Loucy (cell line): ENCODE data around the gene LRRTM4.

Source experiments
- H2AFZ ChIP-seq: fragments of 200-600 bp; sonication (generic); 2 replicates; pipeline ENCODE4 v1.6.0; 2016; ENCODE audit warnings: antibody characterized with exemption, mild to moderate bottlenecking, low read length, moderate library complexity
- H3F3A ChIP-seq: fragments of 200-600 bp; 2 replicates; pipeline ENCODE4 v1.6.0; 2016; ENCODE audit warnings: antibody characterized with exemption, low read depth, mild to moderate bottlenecking
- H3K27me3 ChIP-seq: fragments of 200-600 bp; sonication (generic); 2 replicates; pipeline ENCODE4 v1.6.1; 2014; ENCODE audit warnings: low read length, mild to moderate bottlenecking; ENCODE audit not compliant: insufficient read depth, poor library complexity, severe bottlenecking
- H3K36me3 ChIP-seq: fragments of 200-600 bp; sonication (generic); 2 replicates; pipeline ENCODE4 v1.6.1; 2016; ENCODE audit warnings: low read length; ENCODE audit not compliant: insufficient read depth
- H3K4me1 ChIP-seq: fragments of 200-600 bp; sonication (generic); 2 replicates; pipeline ENCODE4 v1.5.1; 2014; ENCODE audit warnings: low read length, mild to moderate bottlenecking; ENCODE audit not compliant: insufficient read depth, poor library complexity, severe bottlenecking
- H3K4me2 ChIP-seq: fragments of 200-600 bp; sonication (generic); 2 replicates; pipeline ENCODE4 v1.6.0; 2014; ENCODE audit warnings: antibody characterized with exemption, low read length, low read depth, mild to moderate bottlenecking; ENCODE audit not compliant: poor library complexity, severe bottlenecking
- H3K4me3 ChIP-seq: fragments of 200-600 bp; sonication (generic); 2 replicates; pipeline ENCODE4 v1.5.1; 2014; ENCODE audit warnings: low read length, mild to moderate bottlenecking, mixed read lengths; ENCODE audit not compliant: poor library complexity, severe bottlenecking
- H3K79me2 ChIP-seq: fragments of 200-600 bp; sonication (generic); 2 replicates; pipeline ENCODE4 v1.6.1; 2014; ENCODE audit warnings: low read length; ENCODE audit not compliant: insufficient read depth
- H3K9ac ChIP-seq: fragments of 200-600 bp; sonication (generic); 2 replicates; pipeline ENCODE4 v1.6.0; 2014; ENCODE audit warnings: mild to moderate bottlenecking, low read depth, low read length, moderate library complexity; ENCODE audit not compliant: poor library complexity, severe bottlenecking
- H3K9me2 ChIP-seq: fragments of 200-600 bp; sonication (generic); replicated peaks from 2 replicates; pipeline ENCODE4 v1.6.1; 2016; ENCODE audit warnings: low read depth, low read length, mixed read lengths
- H3K9me3 ChIP-seq: fragments of 200-600 bp; sonication (generic); 2 replicates; pipeline ENCODE4 v1.6.1; 2014; ENCODE audit warnings: mild to moderate bottlenecking, antibody characterized with exemption, low read length, low read depth; ENCODE audit not compliant: insufficient read depth
- H4K20me1 ChIP-seq: fragments of 200-600 bp; sonication (generic); 2 replicates; pipeline ENCODE4 v1.6.0; 2014; ENCODE audit warnings: antibody characterized with exemption, low read length, mild to moderate bottlenecking; ENCODE audit not compliant: insufficient read depth, poor library complexity, severe bottlenecking
- EZH2phosphoT487 ChIP-seq: fragments of 200-600 bp; IDR thresholded peaks from 2 replicates; pipeline ENCODE4 v1.6.1; 2018; ENCODE audit warnings: antibody characterized with exemption, mild to moderate bottlenecking, moderate library complexity, borderline replicate concordance
- TF ChIP-seq, protein P1 (sequence below): fragments of 200-600 bp; sonication (generic); conservative IDR thresholded peaks from 2 replicates; pipeline ENCODE4 v1.5.1; 2014; ENCODE audit warnings: mild to moderate bottlenecking, antibody characterized with exemption, low read length

Gene LRRTM4

DNA sequence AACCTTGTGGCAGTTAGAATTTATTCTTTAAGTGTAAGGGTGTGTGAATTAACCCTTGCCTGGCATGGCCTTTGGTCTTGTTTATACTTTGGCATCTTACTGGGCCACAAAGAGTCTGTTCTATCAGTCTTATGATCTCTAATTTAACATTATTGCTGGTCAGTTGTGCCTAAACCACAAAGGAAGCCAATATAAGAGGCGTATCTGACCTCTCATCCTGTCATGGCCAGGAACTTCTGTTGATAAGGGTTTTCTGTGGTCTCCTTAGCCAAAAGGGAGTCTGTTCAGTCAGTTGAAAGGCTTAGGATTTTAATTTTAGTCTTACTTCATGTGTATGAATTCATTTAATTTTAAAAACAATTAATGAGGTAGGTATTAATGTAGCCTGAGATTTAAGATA, 127.2 kb downstream of the LRRTM4 start:
- Histone ChIP-seq H3K4me3 (no peak overlapping the region), H3K36me3 (no peaks in the 10 kb centered on the region), H3K27me3 (no peaks in the 10 kb centered on the region), H3F3A (no peaks in the 10 kb centered on the region), H4K20me1 (no peaks in the 10 kb centered on the region), H2AFZ (no peak overlapping the region), H3K4me1 (no peaks in the 10 kb centered on the region), H3K9ac (no peak overlapping the region), H3K9me3 (no peaks in the 10 kb centered on the region; the same call in 1 of the 2 replicates), H3K9me2 (no peaks in the 10 kb centered on the region), H3K4me2 (no peak overlapping the region), H3K79me2 (no peaks in the 10 kb centered on the region)
- TF ChIP-seq EZH2phosphoT487, result no peak
- TF ChIP-seq, protein P1, sequence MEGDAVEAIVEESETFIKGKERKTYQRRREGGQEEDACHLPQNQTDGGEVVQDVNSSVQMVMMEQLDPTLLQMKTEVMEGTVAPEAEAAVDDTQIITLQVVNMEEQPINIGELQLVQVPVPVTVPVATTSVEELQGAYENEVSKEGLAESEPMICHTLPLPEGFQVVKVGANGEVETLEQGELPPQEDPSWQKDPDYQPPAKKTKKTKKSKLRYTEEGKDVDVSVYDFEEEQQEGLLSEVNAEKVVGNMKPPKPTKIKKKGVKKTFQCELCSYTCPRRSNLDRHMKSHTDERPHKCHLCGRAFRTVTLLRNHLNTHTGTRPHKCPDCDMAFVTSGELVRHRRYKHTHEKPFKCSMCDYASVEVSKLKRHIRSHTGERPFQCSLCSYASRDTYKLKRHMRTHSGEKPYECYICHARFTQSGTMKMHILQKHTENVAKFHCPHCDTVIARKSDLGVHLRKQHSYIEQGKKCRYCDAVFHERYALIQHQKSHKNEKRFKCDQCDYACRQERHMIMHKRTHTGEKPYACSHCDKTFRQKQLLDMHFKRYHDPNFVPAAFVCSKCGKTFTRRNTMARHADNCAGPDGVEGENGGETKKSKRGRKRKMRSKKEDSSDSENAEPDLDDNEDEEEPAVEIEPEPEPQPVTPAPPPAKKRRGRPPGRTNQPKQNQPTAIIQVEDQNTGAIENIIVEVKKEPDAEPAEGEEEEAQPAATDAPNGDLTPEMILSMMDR, result no peak

DNA sequence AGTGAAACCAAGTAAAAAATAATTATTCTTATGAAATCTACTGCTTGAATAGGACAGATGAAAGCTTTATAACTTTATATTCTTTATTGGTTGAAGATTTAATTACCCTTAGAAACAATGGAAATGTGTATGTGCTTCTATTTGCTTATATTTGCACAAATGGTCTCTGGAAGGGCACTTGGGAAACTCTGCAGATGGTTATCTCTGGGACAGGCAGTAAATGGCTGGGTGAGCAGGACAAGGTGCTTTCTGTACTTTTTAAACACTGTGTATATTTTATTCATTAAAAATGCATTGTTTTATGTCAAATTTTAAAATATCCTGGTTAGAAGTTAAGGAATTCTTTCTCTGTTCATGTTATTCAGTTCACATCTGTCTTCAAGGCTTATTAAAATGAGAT, 131.1 kb downstream of the LRRTM4 start:
- Histone ChIP-seq H3K4me3 (no peak overlapping the region), H4K20me1 (no peaks in the 10 kb centered on the region), H3K36me3 (no peaks in the 10 kb centered on the region), H3K27me3 (no peaks in the 10 kb centered on the region), H3K9me2 (no peaks in the 10 kb centered on the region), H2AFZ (no peak overlapping the region), H3K4me2 (no peak overlapping the region), H3K4me1 (no peaks in the 10 kb centered on the region), H3K9ac (no peak overlapping the region), H3K9me3 (no peaks in the 10 kb centered on the region; the same call in 1 of the 2 replicates), H3F3A (no peaks in the 10 kb centered on the region), H3K79me2 (no peaks in the 10 kb centered on the region)
- no peak for TF ChIP-seq EZH2phosphoT487
- TF ChIP-seq, protein P1, result no peak

DNA sequence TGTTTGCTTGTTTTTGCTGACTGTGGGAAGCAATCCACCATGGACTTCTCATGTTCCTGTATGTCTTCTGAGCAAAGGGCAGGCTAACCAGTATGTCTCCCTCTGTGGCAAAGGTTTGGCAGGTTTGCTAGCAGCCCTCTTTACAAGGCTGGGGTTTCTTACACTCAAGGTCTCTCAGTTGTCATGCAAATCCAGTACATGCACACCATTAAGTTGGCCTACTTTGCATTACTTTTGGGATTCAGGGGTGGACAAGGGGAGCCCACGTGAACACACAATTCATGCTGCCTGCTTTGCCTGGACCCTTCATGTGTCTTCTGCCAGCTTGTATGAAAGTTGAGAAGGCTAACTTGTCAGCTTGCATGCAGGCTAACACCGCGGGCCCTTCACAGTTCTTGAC, 134.9 kb downstream of the LRRTM4 start:
- H3K27me3 ChIP-seq, result no peaks in the 10 kb centered on the region
- no peaks in the 10 kb centered on the region for H3F3A ChIP-seq
- no peaks in the 10 kb centered on the region for H3K4me1 ChIP-seq
- H4K20me1 ChIP-seq, result no peaks in the 10 kb centered on the region
- H3K4me2 ChIP-seq, result no peak overlapping the region
- no peaks in the 10 kb centered on the region for H3K9me3 ChIP-seq
- no peaks in the 10 kb centered on the region for H3K36me3 ChIP-seq
- no peaks in the 10 kb centered on the region for H3K79me2 ChIP-seq
- H3K9ac ChIP-seq, result no peak overlapping the region
- H2AFZ ChIP-seq, result no peak overlapping the region
- H3K9me2 ChIP-seq, result no peaks in the 10 kb centered on the region
- TF ChIP-seq, protein P1, result no peak
- no peak for TF ChIP-seq EZH2phosphoT487
- no peak overlapping the region for H3K4me3 ChIP-seq
